GM23338 (cell line): ENCODE data around the gene TGIF1. TPM values are rescaled to one million over a fixed set of nuclear protein-coding genes. Genes with fewer than 3 reads are reported as not detected.

ENCODE experiments used
- ATAC-seq: fragments of 200-7000 bp; cut with Tn5 transposase; 3 replicates; pipeline ENCODE4 v1.9.1; 2020
- DNase-seq: peaks from one replicate; pipeline ENCODE4 v3.0.0-alpha.2; 2015; ENCODE audit warnings: low spot score
- H2AFZ ChIP-seq: fragments of 200-600 bp; sonication (generic); 2 replicates; pipeline ENCODE4 v1.8.0; 2016; ENCODE audit warnings: antibody characterized with exemption, mild to moderate bottlenecking, moderate library complexity
- H3F3A ChIP-seq: fragments of 200-600 bp; sonication (generic); replicated peaks from 2 replicates; pipeline ENCODE4 v1.8.0; 2017; ENCODE audit warnings: antibody characterized with exemption, mixed run types, low read depth
- H3K27ac ChIP-seq: fragments of 200-600 bp; sonication (generic); 2 replicates; pipeline ENCODE4 v1.6.1; 2016; ENCODE audit warnings: low read depth
- H3K27me3 ChIP-seq: fragments of 200-600 bp; sonication (generic); 2 replicates; pipeline ENCODE4 v1.8.0; 2016; ENCODE audit warnings: mild to moderate bottlenecking, mixed run types, moderate library complexity; ENCODE audit not compliant: insufficient read depth
- H3K36me3 ChIP-seq: fragments of 200-600 bp; sonication (generic); 2 replicates; pipeline ENCODE4 v1.8.0; 2016; ENCODE audit warnings: mild to moderate bottlenecking; ENCODE audit not compliant: insufficient read depth
- H3K4me1 ChIP-seq: fragments of 200-600 bp; sonication (generic); 2 replicates; pipeline ENCODE4 v1.8.0; 2016; ENCODE audit warnings: mild to moderate bottlenecking, moderate library complexity; ENCODE audit not compliant: insufficient read depth
- H3K4me2 ChIP-seq: fragments of 200-600 bp; sonication (generic); 2 replicates; pipeline ENCODE4 v1.7.1; 2017; ENCODE audit warnings: mixed run types
- H3K4me3 ChIP-seq: fragments of 200-600 bp; sonication (generic); 2 replicates; pipeline ENCODE4 v1.6.1; 2016; ENCODE audit warnings: mixed run types
- H3K79me2 ChIP-seq: fragments of 200-600 bp; sonication (generic); replicated peaks from 2 replicates; pipeline ENCODE4 v1.8.0; 2017; ENCODE audit warnings: mild to moderate bottlenecking; ENCODE audit not compliant: insufficient read depth
- H3K9me2 ChIP-seq: fragments of 200-600 bp; sonication (generic); 2 replicates; pipeline ENCODE4 v1.8.0; 2017; ENCODE audit not compliant: insufficient read depth
- H4K20me1 ChIP-seq: fragments of 200-600 bp; sonication (generic); replicated peaks from 2 replicates; pipeline ENCODE4 v1.8.0; 2017; ENCODE audit warnings: mild to moderate bottlenecking; ENCODE audit not compliant: insufficient read depth
- H3K27ac Mint-ChIP-seq: 2 replicates; pipeline ENCODE4 v1.8.0; 2020; ENCODE audit warnings: inconsistent platforms, mild to moderate bottlenecking, moderate library complexity, mixed read lengths
- H3K27me3 Mint-ChIP-seq: 3 replicates; pipeline ENCODE4 v1.8.0; 2022; ENCODE audit warnings: low read depth, mild to moderate bottlenecking, moderate library complexity, mixed read lengths, inconsistent platforms; ENCODE audit not compliant: insufficient read depth, poor library complexity
- H3K36me3 Mint-ChIP-seq: 3 replicates; pipeline ENCODE4 v1.8.0; 2021; ENCODE audit warnings: low read depth, mild to moderate bottlenecking, inconsistent platforms, moderate library complexity, mixed read lengths
- H3K4me1 Mint-ChIP-seq: 3 replicates; pipeline ENCODE4 v1.8.0; 2020; ENCODE audit warnings: mild to moderate bottlenecking, inconsistent platforms, mixed read lengths
- H3K4me3 Mint-ChIP-seq: 3 replicates; pipeline ENCODE4 v1.8.0; 2021; ENCODE audit warnings: moderate library complexity, mild to moderate bottlenecking, inconsistent platforms, mixed read lengths
- H3K9me3 Mint-ChIP-seq: 3 replicates; pipeline ENCODE4 v1.8.0; 2020; ENCODE audit warnings: moderate library complexity, mild to moderate bottlenecking, inconsistent platforms, mixed read lengths
- EZH2 ChIP-seq: fragments of 200-600 bp; sonication (generic); IDR thresholded peaks from one replicate; pipeline ENCODE4 v1.8.0; 2017; ENCODE audit warnings: antibody characterized with exemption, mild to moderate bottlenecking, low read depth; ENCODE audit not compliant: unreplicated experiment
- EZH2phosphoT487 ChIP-seq: fragments of 200-600 bp; sonication (generic); IDR thresholded peaks from one replicate; pipeline ENCODE4 v1.8.1; 2018; ENCODE audit warnings: antibody characterized with exemption; ENCODE audit not compliant: unreplicated experiment
- JUNB ChIP-seq: IDR thresholded peaks from one replicate; pipeline ENCODE4 v1.6.1; 2016; ENCODE audit warnings: antibody characterized with exemption; ENCODE audit not compliant: unreplicated experiment
- STAT1 ChIP-seq: IDR thresholded peaks from one replicate; pipeline ENCODE4 v1.6.1; 2016; ENCODE audit warnings: antibody characterized with exemption; ENCODE audit not compliant: unreplicated experiment
- ZNF331 ChIP-seq: fragments of 250-450 bp; sonication (Bioruptor Pico); IDR thresholded peaks from 2 replicates; pipeline ENCODE4 v1.5.0; 2020; ENCODE audit warnings: low read depth, mild to moderate bottlenecking, moderate library complexity
- ZNF462 ChIP-seq: fragments of 250-450 bp; sonication (Bioruptor Pico); IDR thresholded peaks from 2 replicates; pipeline ENCODE4 v1.5.0; 2020; ENCODE audit warnings: mild to moderate bottlenecking, moderate library complexity
- polyA plus RNA-seq: library from polyadenylated mRNA; unstranded; fragments of >200 nt; fragmentation: Nextera tagmentation; extraction: Ambion mirVana; gene quantifications from 2 replicates; pipeline ENCODE4 v1.2.1, GENCODE V29; 2016
- total RNA-seq: library from RNA; depleted of rRNA; stranded (reverse); fragments of >200 nt; shearing (Covaris generic); gene quantifications from 2 replicates; pipeline ENCODE4 v1.2.3, GENCODE V29; 2014

TGIF1 gene
- total and polyA plus RNA-seq, 2 experiments from 2014 or later, result 294 to 316 TPM

GRCh38 chr18:3448838-3449511 is 997 bp upstream of the TGIF1 start:
- H4K20me1 ChIP-seq, result peaks cover 4% of the 10 kb centered on the region; the same call in 1 of the 2 replicates
- peaks cover 40% of the 10 kb centered on the region for H3K36me3 Mint-ChIP-seq
- peaks cover 17% of the 10 kb centered on the region for H3K9me3 Mint-ChIP-seq
- H3K4me2 ChIP-seq, result peak overlapping the region; percentile 87
- H3K9me2 ChIP-seq, result no peaks in the 10 kb centered on the region
- H3K4me3 Mint-ChIP-seq, result peak overlapping the region; percentile 98
- peak overlapping the region; percentile 83 for H3K4me3 ChIP-seq
- H3K27ac ChIP-seq, result 0 out of 2 replicates have a peak overlapping the region, but pooled peaks have one; percentile 45
- H3K27me3 Mint-ChIP-seq, result peaks cover 44% of the 10 kb centered on the region
- H3K27me3 ChIP-seq, result no peaks in the 10 kb centered on the region
- H3K27ac Mint-ChIP-seq, result no peak overlapping the region
- peak; percentile 69 for DNase-seq
- H3K4me1 Mint-ChIP-seq, result peaks cover 27% of the 10 kb centered on the region
- no peak overlapping the region for H2AFZ ChIP-seq
- peaks cover 55% of the 10 kb centered on the region for H3K79me2 ChIP-seq
- TF ChIP-seq ZNF462 (CRISPR knock-in tag), result no peak
- no peak for TF ChIP-seq EZH2phosphoT487
- no peak for TF ChIP-seq JUNB
- H3K4me1 ChIP-seq, result peaks cover 25% of the 10 kb centered on the region
- H3K36me3 ChIP-seq, result no peaks in the 10 kb centered on the region
- peaks cover 22% of the 10 kb centered on the region; the same call in 1 of the 2 replicates for H3F3A ChIP-seq
- peak; percentile 2 for ATAC-seq

- H3K9me2 ChIP-seq, result no peaks in the 10 kb centered on the region
- H3K36me3 ChIP-seq, result no peaks in the 10 kb centered on the region
- Mint-ChIP-seq H3K27me3 (peaks cover 46% of the 10 kb centered on the region), H3K4me1 (peaks cover 28% of the 10 kb centered on the region), H3K36me3 (peaks cover 44% of the 10 kb centered on the region), H3K4me3 (peak overlapping the region; percentile 98), H3K27ac (no peak overlapping the region), H3K9me3 (peaks cover 17% of the 10 kb centered on the region)
- peaks cover 25% of the 10 kb centered on the region; the same call in 1 of the 2 replicates for H3F3A ChIP-seq
- H3K4me3 ChIP-seq, result peak overlapping the region; percentile 83
- no peak overlapping the region for H2AFZ ChIP-seq
- H4K20me1 ChIP-seq, result peaks cover 4% of the 10 kb centered on the region; the same call in 1 of the 2 replicates
- H3K79me2 ChIP-seq, result peaks cover 60% of the 10 kb centered on the region
- no peaks in the 10 kb centered on the region for H3K27me3 ChIP-seq
- H3K4me2 ChIP-seq, result peak overlapping the region; percentile 87
- DNase-seq (peak; percentile 82), ATAC-seq (peak; percentile 8)
- H3K27ac ChIP-seq, result no peak overlapping the region
- H3K4me1 ChIP-seq, result peaks cover 22% of the 10 kb centered on the region
- TF ChIP-seq STAT1 (no peak), ZNF331 (CRISPR knock-in tag) (no peak), EZH2 (no peak)
Measured at GRCh38 chr18:3449512-3450011, 410 bp upstream of the TGIF1 start.
